NCI-H187 (cell line): ENCODE results near the gene C5orf46.

Experiments
- DNase-seq, 2 experiments: peaks; one replicate each; lab custom pipeline; 2025; lab: John Stamatoyannopoulos, UW

C5orf46 gene

GRCh38 chr5:147857302-147858129 lies 48.8 kb downstream of the C5orf46 start:
- peak in 1 of 2 experiments; percentile 2 for DNase-seq

GRCh38 chr5:147856801-147857200 lies 49.5 kb downstream of the C5orf46 start:
- no peak for DNase-seq

GRCh38 chr5:147855774-147856069 lies 50.6 kb downstream of the C5orf46 start:
- DNase-seq = no peak

- no peak for DNase-seq
Measured at GRCh38 chr5:147854894-147855773, 51.2 kb downstream of the C5orf46 start.

- no peak for DNase-seq
Measured at GRCh38 chr5:147854331-147854730, 52.0 kb downstream of the C5orf46 start.

- DNase-seq = no peak
Measured at GRCh38 chr5:147853372-147853987, 52.9 kb downstream of the C5orf46 start.

GRCh38 chr5:147852365-147852764 lies 54.0 kb downstream of the C5orf46 start:
- no peak for DNase-seq

GRCh38 chr5:147851578-147851977 lies 54.8 kb downstream of the C5orf46 start:
- no peak for DNase-seq

- DNase-seq = no peak
Measured at GRCh38 chr5:147849226-147849625, 57.1 kb downstream of the C5orf46 start.

GRCh38 chr5:147845618-147846017 lies 60.7 kb downstream of the C5orf46 start:
- no peak for DNase-seq

- DNase-seq = no peak
Measured at GRCh38 chr5:147844846-147845245, 61.5 kb downstream of the C5orf46 start.

- no peak for DNase-seq
Measured at GRCh38 chr5:147842869-147843268, 63.5 kb downstream of the C5orf46 start.
